ENCODE measurements around the gene USP26.
"Not testable (repeated sequence)": the region's sequence is repeated elsewhere in the genome, so short reads cannot be mapped to it uniquely, and the experiment has no call there.

The USP26 gene

DNA sequence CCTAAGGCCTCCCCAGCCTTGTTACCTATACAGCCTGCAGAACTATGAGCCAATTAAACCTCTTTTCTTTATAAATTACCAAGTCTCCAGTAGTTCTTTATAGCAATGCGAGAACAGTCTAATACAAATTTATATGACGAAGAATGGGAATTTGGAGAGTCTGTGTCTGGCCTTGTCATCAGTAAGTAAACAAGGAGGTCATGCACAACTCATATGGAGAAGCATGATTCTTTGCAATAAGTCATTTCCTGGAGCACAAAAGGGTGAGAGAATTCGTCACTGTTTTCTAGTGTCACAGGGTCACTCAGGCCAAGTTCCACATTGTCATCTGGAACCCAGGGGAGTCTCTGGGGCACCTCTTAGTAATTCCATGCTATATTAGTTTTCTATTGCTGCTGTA is 89.5 kb downstream of the USP26 start:
- no peak for DNase-seq

DNA sequence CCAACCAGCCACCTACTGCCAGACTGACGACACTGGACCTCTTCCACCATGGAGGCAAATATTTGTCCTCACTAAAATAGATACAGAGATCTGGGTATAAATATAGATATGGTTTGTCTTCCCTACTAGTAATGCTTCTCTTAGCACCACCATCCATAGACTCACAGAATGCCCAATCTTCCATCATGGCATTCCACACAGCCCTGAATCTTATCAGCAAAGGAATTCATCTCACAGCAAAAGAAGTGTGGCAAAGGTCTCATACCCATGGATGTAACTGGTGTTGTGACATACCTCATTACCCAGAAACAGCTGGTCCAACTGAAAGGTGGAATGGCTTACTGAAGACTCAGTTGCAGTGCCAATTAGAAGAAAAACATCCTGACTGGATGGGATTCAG is 91.3 kb downstream of the USP26 start:
- DNase-seq, result no peak

DNA sequence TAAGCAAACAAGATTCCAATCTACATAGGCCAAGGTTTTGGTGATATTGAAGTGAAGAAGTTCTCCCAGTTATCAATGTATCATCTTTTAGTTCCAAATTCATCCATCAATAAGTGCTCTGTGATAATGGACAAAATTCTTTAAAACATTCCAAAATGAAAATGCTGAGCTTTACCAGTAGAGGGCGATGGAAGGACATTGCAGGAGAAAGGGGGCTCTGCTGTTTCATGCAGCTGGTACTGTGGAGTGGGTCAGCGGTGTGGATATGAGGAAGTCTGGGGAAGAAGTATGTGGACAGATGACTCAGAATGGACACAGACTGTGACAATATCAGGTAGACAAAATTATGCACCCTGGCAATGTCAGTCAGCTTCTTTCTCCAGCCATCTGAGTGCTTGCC is 91.9 kb downstream of the USP26 start:
- no peak for DNase-seq

DNA sequence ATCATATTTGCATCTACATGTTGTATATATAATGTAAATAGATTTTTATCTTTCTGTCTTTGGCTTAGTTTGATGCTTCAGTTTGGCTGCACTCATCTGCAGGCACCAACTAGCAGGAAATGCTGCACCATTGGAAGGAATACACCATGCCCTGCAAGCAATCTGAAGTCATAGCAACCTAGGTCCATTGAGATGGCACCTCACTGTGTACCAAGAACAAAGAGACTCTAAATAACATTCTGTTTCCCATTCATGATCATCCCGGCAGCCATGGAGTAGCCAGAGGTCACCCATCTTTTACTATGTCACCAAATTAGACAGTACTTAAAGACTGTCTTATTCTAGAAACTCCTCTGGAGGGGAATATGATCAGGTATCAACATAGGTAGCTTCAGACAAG is 97.7 kb downstream of the USP26 start:
- DNase-seq, result no peak

DNA sequence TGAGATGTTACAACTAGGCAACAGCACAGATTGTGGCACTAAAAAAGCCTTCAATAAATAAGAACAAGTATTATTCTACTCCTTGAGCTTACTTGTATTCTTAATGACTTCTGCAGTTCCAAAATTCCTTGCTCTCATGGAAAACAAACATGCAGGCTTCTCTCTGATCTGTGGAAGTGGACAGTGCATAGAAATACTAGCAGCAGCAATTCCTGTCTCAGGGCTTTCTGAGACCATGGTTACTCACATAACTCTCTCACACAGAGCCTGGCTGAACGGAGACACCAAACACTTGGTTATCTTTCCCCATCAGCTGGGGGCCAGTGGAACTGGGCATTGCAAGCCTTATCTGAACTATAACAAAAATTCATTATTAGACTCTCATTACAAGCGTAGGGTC is 106.1 kb downstream of the USP26 start:
- no peak for DNase-seq

DNA sequence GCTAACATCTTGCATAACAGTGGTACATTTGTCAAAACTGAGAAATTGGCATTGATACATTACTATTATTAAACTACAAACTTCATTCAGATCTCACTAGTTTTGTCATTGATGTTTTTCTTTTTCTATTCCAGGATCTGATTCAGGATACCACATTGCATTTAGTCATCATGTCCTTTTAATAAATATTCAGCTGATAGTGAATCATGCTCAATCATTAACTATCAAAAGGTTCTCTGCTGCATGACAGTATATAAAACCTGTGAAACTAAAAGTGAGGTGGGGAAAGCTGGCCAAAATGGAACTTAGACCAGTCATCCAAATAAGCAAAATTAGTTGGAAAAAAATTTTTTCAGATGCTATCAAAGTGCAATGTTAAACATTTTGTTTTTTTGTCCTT is 110.4 kb downstream of the USP26 start:
- no peak for DNase-seq

DNA sequence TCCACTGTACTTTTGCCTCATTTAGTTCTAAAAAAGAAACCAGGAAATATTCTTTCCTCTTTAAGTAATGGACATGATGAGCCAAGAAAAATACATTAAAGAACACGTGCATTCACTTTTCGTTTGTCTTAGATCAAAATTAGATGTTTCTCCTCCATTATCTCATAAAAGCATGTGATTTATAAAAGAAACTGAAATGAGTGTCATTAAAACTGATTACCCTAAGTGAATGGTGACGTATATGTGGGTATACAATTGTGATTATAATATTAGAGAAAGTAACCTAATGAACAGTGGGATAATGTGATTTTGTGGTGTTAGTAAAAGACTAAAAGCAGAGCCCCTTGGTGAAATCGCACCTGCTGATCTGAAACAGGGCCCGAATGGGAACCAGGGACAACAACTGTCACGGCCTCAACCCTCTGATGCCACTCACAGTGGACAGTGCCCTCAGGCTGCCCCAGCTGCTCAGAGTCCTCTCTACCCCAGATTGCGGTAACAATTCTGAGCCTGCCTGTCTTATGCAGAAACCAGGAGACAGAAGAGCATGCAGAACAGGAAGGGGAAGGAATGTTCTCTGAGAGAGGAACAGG is 112.8 kb downstream of the USP26 start:
- DNase-seq, result no peak

DNA sequence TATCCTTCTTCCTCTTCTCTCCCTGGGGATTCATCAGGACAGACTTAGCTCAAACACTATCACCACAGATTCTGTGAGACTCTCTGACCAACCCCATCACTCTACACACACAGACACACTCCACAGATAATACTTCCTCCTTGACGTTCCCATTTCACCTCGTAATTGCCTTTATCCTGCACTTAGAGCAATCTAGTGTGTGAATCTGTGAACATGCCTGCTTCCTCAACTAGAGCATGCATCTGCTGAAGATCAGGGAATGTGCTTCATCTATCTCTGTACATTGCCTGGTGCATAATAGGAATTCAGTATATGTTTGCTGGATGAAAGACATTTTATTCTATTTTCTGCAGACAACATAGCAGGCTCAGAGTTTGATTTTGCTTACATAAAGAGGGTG is 113.4 kb downstream of the USP26 start:
- no peak for DNase-seq

DNA sequence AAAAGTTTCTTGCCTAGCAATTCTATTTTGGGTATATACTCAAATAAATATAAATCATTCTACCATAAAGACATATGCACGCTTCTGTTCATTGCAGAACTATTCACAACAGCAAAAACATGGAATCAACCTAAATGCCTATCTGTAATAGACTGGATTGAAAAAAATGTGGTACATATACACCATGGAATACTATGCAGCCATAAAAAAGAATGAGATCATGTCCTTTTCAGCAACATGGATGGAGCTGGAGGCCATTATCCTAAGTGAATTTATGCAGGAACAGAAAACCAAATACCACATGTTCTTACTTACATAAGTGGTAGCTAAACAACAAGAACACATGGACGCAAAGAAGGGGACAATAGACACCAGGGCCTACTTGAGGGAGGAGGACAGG is 116.9 kb downstream of the USP26 start:
- DNase-seq, result not testable (repeated sequence)

Measured in activated CD4-positive, alpha-beta T cell treated with anti-CD3 and anti-CD28 coated beads for 4 hours (primary cell).